Measurements from ENCODE around the gene DDX60. TPM values are rescaled to one million over a fixed set of nuclear protein-coding genes. Genes with fewer than 3 reads are reported as not detected.

The DDX60 gene
- total RNA-seq, 2 donors from 2014 or later, result 22.6 to 67.2 TPM

DNA sequence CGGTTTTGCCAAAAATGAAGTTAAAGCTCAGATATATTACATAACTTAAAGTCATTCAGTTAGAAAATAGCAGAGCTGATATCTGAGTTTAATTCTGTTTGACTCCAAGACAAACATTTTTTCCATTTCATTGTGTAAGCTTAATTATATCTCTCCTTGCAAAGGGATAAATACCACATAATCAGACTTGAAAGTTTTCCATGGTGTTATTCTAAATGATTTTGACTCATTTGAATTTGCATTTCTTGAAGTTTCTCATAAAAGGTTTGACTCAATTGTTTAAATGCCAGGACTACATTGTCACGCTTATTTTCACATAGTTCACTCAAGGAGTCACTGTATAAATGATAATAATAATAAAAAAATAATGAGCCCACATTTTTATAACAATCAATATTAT lies 39.4 kb upstream of the DDX60 start:
- TF ChIP-seq CTCF (IDR thresholded peaks at IDR 0.05), result no peak
- Histone ChIP-seq H3K36me3 (no peaks in the 10 kb centered on the region), H3K4me3 (no peak overlapping the region), H3K4me1 (no peaks in the 10 kb centered on the region), H3K27ac (no peak overlapping the region), H3K9ac (ENCODE audit: low read depth in 2 of 2, low read length in 2 of 2) (no peak overlapping the region), H3K27me3 (no peaks in the 10 kb centered on the region), H3K9me3 (no peaks in the 10 kb centered on the region)
- DNase-seq, result no peak
- intact Hi-C loops (cut with DNase I), result no loop called here

DNA sequence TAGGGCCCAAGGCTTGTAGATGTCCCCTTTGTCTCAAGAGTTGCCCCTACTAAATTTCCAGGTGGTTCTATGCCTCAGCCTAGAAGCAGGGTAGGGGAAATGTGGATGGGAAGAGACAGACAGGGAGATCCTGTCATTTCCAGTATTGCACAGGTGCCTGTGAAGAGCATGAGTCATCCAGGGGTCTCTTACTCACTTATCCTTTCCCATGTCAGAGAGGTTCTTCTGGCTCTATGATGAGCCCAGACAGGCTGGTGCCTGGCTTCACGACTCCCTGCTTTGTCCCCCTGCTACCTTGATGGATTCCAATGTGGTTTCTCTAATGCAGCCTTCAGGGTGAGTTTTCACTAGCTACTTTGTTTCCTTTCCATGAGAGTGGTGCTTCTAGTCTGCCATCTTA lies 35.2 kb upstream of the DDX60 start:
- no peaks in the 10 kb centered on the region for H3K27me3 ChIP-seq
- H3K27ac ChIP-seq, result no peak overlapping the region
- H3K4me3 ChIP-seq, result no peak overlapping the region
- H3K4me1 ChIP-seq, result no peaks in the 10 kb centered on the region
- H3K9ac ChIP-seq (ENCODE audit: low read depth in 2 of 2, low read length in 2 of 2), result no peak overlapping the region
- TF ChIP-seq CTCF (IDR thresholded peaks at IDR 0.05), result no peak
- intact Hi-C loops (cut with DNase I), result no loop called here
- H3K36me3 ChIP-seq, result no peaks in the 10 kb centered on the region
- no peaks in the 10 kb centered on the region for H3K9me3 ChIP-seq
- DNase-seq, result no peak

- Histone ChIP-seq H3K27ac (no peak overlapping the region), H3K27me3 (no peaks in the 10 kb centered on the region), H3K9me3 (no peaks in the 10 kb centered on the region), H3K4me3 (no peak overlapping the region), H3K4me1 (no peaks in the 10 kb centered on the region), H3K36me3 (no peaks in the 10 kb centered on the region), H3K9ac (ENCODE audit: low read depth in 2 of 2, low read length in 2 of 2) (no peak overlapping the region)
- intact Hi-C loops (cut with DNase I), result no loop called here
- no peak for TF ChIP-seq CTCF (IDR thresholded peaks at IDR 0.05)
- DNase-seq, result no peak
These were observed 19.0 kb upstream of the DDX60 start for GRCh38 chr4:168337550-168337940.

DNA sequence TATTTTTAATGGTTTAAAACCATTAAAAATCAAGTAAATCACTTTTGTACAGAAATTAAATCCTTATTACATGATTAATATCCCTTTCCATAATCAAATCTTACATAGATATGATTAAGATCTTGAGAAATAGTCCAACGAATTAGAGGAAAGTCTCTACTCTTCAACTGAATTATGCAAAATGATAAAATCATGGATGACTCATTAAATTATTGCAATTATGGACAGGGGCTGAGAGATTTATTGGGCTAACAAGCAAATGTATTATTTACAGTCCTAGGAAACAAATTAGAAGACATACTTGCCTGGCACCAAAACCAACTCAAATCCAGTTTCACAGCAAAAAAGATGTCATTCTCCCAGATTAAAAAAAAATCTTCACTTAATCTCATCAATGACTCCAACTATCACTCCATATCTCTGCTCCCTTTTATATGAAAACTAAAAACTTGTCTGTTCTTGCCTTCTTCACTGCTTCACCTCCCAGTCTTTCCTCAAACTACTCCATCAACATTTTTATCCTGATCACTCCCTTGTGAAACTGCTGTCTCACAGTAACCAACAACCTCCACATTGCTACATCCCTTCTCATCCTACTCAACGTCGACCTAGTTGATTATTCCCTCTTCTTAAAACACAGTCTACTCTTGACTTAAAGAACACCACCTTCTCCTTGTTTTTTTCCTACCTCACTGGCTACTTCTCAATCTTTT lies 18.4 kb upstream of the DDX60 start:
- H3K4me1 ChIP-seq, result no peaks in the 10 kb centered on the region
- H3K9me3 ChIP-seq, result no peaks in the 10 kb centered on the region
- H3K36me3 ChIP-seq, result no peaks in the 10 kb centered on the region
- DNase-seq, result no peak
- H3K9ac ChIP-seq (ENCODE audit: low read depth in 2 of 2, low read length in 2 of 2), result no peak overlapping the region
- H3K4me3 ChIP-seq, result no peak overlapping the region
- H3K27ac ChIP-seq, result no peak overlapping the region
- no peak for TF ChIP-seq CTCF (IDR thresholded peaks at IDR 0.05)
- intact Hi-C loops (cut with DNase I), result no loop called here
- no peaks in the 10 kb centered on the region for H3K27me3 ChIP-seq

DNA sequence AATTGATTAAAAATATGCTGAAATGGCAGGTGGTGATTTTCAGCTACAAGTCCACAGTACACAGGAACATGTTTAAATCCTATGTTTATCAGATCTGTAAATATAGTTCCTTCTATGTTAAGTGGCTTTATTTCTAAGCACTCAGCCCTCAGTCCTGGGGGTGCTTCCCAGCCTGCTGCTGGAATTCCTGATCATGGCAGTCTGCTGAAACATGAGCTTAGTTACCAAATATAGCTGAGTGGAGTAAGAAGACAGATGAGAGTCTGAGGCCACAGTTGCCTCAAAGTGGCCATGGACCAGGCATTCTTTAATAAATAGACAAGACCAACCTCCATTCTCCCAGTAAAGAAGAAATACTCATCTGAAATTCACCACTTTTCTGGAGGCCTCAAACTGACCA lies 17.1 kb upstream of the DDX60 start:
- no peak for DNase-seq
- Histone ChIP-seq H3K4me3 (no peak overlapping the region), H3K27me3 (no peaks in the 10 kb centered on the region), H3K27ac (no peak overlapping the region), H3K9ac (ENCODE audit: low read depth in 2 of 2, low read length in 2 of 2) (no peak overlapping the region), H3K9me3 (no peaks in the 10 kb centered on the region), H3K4me1 (no peaks in the 10 kb centered on the region), H3K36me3 (no peaks in the 10 kb centered on the region)
- no peak for TF ChIP-seq CTCF (IDR thresholded peaks at IDR 0.05)
- intact Hi-C loops (cut with DNase I), result no loop called here

All from colonic mucosa (tissue), 4 donors.